Left lung (tissue), 10 donors: Measurements from ENCODE around the gene TUBGCP5. TPM values are rescaled to one million over a fixed set of nuclear protein-coding genes. Genes with fewer than 3 reads are reported as not detected.
"Not testable (repeated sequence)": the region's sequence is repeated elsewhere in the genome, so short reads cannot be mapped to it uniquely, and the experiment has no call there.

ENCODE experiments used
- ATAC-seq: fragments of 200-7000 bp; cut with Tn5 transposase; one replicate; pipeline ENCODE4 v1.9.1; 2020; ENCODE audit warnings: moderate library complexity
- DNase-seq, 4 donors: peaks; one replicate each; pipeline ENCODE4 v3.0.0-alpha.2; 2013 to 2020
- H3K27ac ChIP-seq, 2 donors: fragments of 200-600 bp; sonication (generic) in 1 of 2; one replicate each; pipeline versions ENCODE4 v1.5.0 to v1.8.0; 2020 to 2021
- H3K27me3 ChIP-seq, 2 donors: fragments of 200-600 bp; sonication (generic) in 1 of 2; one replicate each; pipeline versions ENCODE4 v1.5.0 to v1.8.0; 2020 to 2021
- H3K36me3 ChIP-seq, 2 donors: fragments of 200-600 bp; sonication (generic) in 1 of 2; one replicate each; pipeline versions ENCODE4 v1.5.0 to v1.8.0; 2020 to 2021
- H3K4me1 ChIP-seq, 2 donors: fragments of 200-600 bp; one replicate each; pipeline ENCODE4 v1.8.0; 2021
- H3K4me3 ChIP-seq, 2 donors: fragments of 200-600 bp; sonication (generic) in 1 of 2; one replicate each; pipeline versions ENCODE4 v1.5.0 to v1.8.0; 2020 to 2021; ENCODE audit warnings: mild to moderate bottlenecking in 1 of 2
- H3K9me3 ChIP-seq, 2 donors: fragments of 200-600 bp; sonication (generic) in 1 of 2; one replicate each; pipeline versions ENCODE4 v1.5.0 to v1.8.0; 2020 to 2021
- CTCF ChIP-seq, 2 donors: fragments of 200-600 bp; sonication (generic) in 1 of 2; IDR thresholded peaks; one replicate each; pipeline versions ENCODE4 v1.5.0 to v1.8.0; 2021; ENCODE audit warnings: antibody characterized with exemption in 2 of 2
- intact Hi-C, 2 donors: fragments of 100-400 bp; cut with DNase I; formaldehyde crosslinking; loops; one replicate each; pipeline versions ENCODE4 v1.11.2 to v1.14.2; 2022
- polyA plus RNA-seq, 6 donors: library from polyadenylated mRNA; unstranded; fragments of 120-200 nt; gene quantifications; one replicate each; pipeline ENCODE4 v1.2.1, GENCODE V29; 2013; ENCODE audit not compliant: insufficient read length in 6 of 6
- total RNA-seq, 2 donors: library from RNA; stranded (reverse); fragmentation: NEBNext Ultra II Directional; extraction: Animal tissue kit (Norgen Biotek cat#: 25700); gene quantifications; one replicate each; pipeline ENCODE4 v1.2.1, GENCODE V29; 2021
- donor health status: DM: no; HTN: yes; CAD: no.
- donor health status: DM: no; HTN: no; CAD: no.

The TUBGCP5 gene
- total and polyA plus RNA-seq, 8 donors = 13.1 to 41.4 (median 32.6) TPM

DNA sequence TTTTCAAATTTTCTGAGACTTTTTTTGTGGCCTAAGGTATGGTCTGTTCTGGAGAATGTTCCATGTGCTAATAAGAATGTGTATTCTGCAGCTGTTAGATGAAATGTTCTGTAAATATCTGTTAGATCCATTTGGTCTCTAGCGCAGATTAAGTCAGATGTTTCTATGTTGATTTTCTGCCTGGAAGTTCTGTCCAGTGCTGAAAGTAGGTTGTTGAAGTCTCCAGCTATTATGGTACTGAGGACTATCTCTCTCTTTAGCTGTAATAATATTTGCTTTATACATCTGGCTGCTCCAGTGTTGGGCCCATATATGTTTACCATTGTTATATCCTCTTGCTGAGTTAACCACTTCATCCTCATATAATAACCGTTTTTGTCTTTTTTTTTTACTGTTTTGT is 13.2 kb upstream of the TUBGCP5 start:
- Histone ChIP-seq H3K36me3 (no peaks in the 10 kb centered on the region), H3K4me3 (no peak overlapping the region), H3K27ac (no peak overlapping the region), H3K9me3 (no peaks in the 10 kb centered on the region), H3K4me1 (no peaks in the 10 kb centered on the region), H3K27me3 (no peaks in the 10 kb centered on the region)
- intact Hi-C loops = no loop called here
- DNase-seq (no peak), ATAC-seq (no peak)
- no peak for TF ChIP-seq CTCF (IDR thresholded peaks at IDR 0.05)

DNA sequence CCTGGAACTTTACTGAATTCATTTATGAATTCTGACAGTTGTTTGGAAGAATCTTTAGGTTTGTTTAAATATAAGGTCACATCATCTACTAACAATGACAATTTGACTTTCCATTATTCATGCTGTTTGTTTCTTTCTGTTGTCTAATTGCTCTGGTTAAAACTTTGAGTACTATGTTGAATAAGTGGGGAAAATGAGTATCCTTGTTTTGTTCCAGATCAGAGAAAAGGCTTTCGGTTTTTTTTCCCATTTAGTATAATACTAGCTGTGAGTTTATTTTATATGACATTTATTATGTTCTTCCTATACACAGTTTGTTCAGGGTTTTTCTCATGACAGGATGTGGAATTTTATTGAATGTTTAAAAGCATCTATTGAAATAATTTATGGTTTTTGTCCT is 11.3 kb upstream of the TUBGCP5 start:
- intact Hi-C loops = no loop called here
- Histone ChIP-seq H3K9me3 (no peaks in the 10 kb centered on the region), H3K4me1 (no peaks in the 10 kb centered on the region), H3K27ac (no peak overlapping the region), H3K4me3 (no peak overlapping the region), H3K27me3 (no peaks in the 10 kb centered on the region), H3K36me3 (no peaks in the 10 kb centered on the region)
- ATAC-seq (no peak), DNase-seq (no peak)
- no peak for TF ChIP-seq CTCF (IDR thresholded peaks at IDR 0.05)

DNA sequence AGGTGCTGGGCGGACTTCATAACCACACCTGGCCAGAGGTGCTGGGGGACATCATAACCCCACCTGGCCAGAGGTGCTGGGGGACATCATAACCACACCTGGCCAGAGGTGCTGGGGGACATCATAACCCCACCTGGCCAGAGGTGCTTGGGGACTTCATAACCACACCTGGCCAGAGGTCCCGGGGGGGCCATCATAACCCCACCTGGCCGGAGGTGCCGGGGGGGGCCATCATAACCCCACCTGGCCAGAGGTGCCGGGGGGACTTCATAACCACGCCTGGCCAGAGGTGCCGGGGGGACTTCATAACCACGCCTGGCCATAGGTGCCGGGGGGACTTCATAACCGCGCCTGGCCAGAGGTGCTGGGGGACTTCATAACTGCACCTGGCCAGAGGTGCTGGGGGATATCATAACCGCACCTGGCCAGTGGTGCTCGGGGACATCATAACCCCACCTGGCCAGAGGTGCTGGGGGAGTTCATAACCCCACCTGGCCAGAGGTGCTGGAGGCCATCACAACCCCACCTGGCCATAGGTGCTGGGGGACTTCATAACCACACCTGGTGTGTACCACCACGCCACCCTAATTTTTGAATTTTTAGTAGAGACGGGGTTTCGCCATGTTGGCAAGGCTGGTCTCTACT is 10.7 kb upstream of the TUBGCP5 start:
- TF ChIP-seq CTCF (IDR thresholded peaks at IDR 0.05) = no peak
- Histone ChIP-seq H3K9me3 (no peaks in the 10 kb centered on the region), H3K27ac (no peak overlapping the region), H3K27me3 (no peaks in the 10 kb centered on the region), H3K36me3 (no peaks in the 10 kb centered on the region), H3K4me1 (no peaks in the 10 kb centered on the region), H3K4me3 (no peak overlapping the region)
- no peak for ATAC-seq
- DNase-seq = no peak
- intact Hi-C loops = no loop called here

DNA sequence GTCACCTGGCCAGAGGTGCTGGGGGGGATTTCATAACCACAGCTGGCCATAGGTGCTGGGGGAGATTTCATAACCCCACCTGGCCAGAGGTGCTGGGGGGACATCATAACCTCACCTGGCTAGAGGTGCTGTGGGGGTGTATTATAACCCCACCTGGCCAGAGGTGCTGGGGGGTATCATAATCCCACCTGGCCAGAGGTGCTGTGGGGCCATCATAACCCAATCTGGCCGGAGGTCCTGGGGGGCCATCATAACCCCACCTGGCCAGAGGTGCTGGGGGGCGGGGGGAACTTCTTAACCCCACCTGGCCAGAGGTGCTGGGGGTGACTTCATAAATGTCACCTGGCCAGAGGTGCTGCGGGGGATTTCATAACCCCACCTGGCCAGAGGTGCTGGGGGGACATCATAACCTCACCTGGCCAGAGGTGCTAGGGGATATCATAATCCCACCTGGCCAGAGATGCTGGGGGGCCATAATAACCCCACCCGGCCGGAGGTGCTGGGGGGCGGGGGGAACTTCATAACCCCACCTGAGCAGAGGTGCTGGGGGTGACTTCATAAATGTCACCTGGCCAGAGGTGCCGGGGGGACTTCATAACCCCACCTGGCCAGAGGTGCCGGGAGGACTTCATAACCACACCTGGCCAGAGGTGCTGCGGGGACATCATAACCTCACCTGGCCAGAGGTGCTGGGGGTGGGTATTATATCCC is 9.4 kb upstream of the TUBGCP5 start:
- H3K27ac ChIP-seq, H3K27me3 ChIP-seq, DNase-seq, H3K36me3 ChIP-seq, H3K4me1 ChIP-seq, intact Hi-C loops, H3K9me3 ChIP-seq, H3K4me3 ChIP-seq, ATAC-seq: not testable (repeated sequence)

- H3K4me1 ChIP-seq, H3K27me3 ChIP-seq, DNase-seq, H3K27ac ChIP-seq, H3K9me3 ChIP-seq, H3K4me3 ChIP-seq, H3K36me3 ChIP-seq, intact Hi-C loops, ATAC-seq: not testable (repeated sequence)
Observed at GRCh38 chr15:23043987-23044386, 4.6 kb upstream of the TUBGCP5 start.

GRCh38 chr15:23043535-23043934 is 4.2 kb upstream of the TUBGCP5 start:
- H3K27me3 ChIP-seq, intact Hi-C loops: not testable (repeated sequence)

GRCh38 chr15:23041736-23042135 is 2.4 kb upstream of the TUBGCP5 start:
- H3K9me3 ChIP-seq, H3K4me3 ChIP-seq, H3K27ac ChIP-seq, H3K27me3 ChIP-seq, ATAC-seq, H3K36me3 ChIP-seq, DNase-seq, intact Hi-C loops: not testable (repeated sequence)
- H3K4me1 ChIP-seq = peaks cover 8 to 13% of the 10 kb centered on the region in 2 donors

More at GRCh38 chr15:23043535-23043934, 4.2 kb upstream of the TUBGCP5 start:
- H3K4me1 ChIP-seq, H3K27ac ChIP-seq, DNase-seq, H3K36me3 ChIP-seq, H3K4me3 ChIP-seq, ATAC-seq, H3K9me3 ChIP-seq: not testable (repeated sequence)
